Skeletal muscle satellite cell (primary cell): ENCODE data around the gene C1S. TPM values are rescaled to one million over a fixed set of nuclear protein-coding genes. Genes with fewer than 3 reads are reported as not detected.
A peak's percentile ranks its signal among the peaks of the same experiment; 100 is the strongest.
"Not testable (repeated sequence)": the region's sequence is repeated elsewhere in the genome, so short reads cannot be mapped to it uniquely, and the experiment has no call there.

Source experiments
- H3K27me3 ChIP-seq: 2 replicates; pipeline ENCODE4 v1.7.0; 2013; ENCODE audit warnings: low read length; ENCODE audit not compliant: control insufficient read depth, insufficient read depth
- H3K36me3 ChIP-seq: 2 replicates; pipeline ENCODE4 v1.7.0; 2013; ENCODE audit warnings: mild to moderate bottlenecking, control low read depth, low read length; ENCODE audit not compliant: insufficient read depth
- H3K4me1 ChIP-seq: 2 replicates; pipeline ENCODE4 v1.7.0; 2013; ENCODE audit warnings: low read length; ENCODE audit not compliant: control insufficient read depth, insufficient read depth
- H3K4me2 ChIP-seq: 2 replicates; pipeline ENCODE4 v1.7.0; 2013; ENCODE audit warnings: mild to moderate bottlenecking, low read length
- H3K4me3 ChIP-seq: 2 replicates; pipeline ENCODE4 v1.7.0; 2013; ENCODE audit warnings: low read length
- H3K9ac ChIP-seq: 2 replicates; pipeline ENCODE4 v1.7.0; 2013; ENCODE audit warnings: mild to moderate bottlenecking, low read depth, low read length, moderate library complexity
- H3K9me3 ChIP-seq: replicated peaks from 2 replicates; pipeline ENCODE4 v1.7.0; 2013; ENCODE audit warnings: mild to moderate bottlenecking, control low read depth, low read length
- total RNA-seq: library from RNA; depleted of rRNA; stranded (reverse); fragments of >200 nt; gene quantifications from 2 replicates; pipeline ENCODE4 v1.2.3, GENCODE V29; 2012; rRNA removed

Gene C1S
- 40.6 and 80.8 TPM in 2 replicates for total RNA-seq

DNA sequence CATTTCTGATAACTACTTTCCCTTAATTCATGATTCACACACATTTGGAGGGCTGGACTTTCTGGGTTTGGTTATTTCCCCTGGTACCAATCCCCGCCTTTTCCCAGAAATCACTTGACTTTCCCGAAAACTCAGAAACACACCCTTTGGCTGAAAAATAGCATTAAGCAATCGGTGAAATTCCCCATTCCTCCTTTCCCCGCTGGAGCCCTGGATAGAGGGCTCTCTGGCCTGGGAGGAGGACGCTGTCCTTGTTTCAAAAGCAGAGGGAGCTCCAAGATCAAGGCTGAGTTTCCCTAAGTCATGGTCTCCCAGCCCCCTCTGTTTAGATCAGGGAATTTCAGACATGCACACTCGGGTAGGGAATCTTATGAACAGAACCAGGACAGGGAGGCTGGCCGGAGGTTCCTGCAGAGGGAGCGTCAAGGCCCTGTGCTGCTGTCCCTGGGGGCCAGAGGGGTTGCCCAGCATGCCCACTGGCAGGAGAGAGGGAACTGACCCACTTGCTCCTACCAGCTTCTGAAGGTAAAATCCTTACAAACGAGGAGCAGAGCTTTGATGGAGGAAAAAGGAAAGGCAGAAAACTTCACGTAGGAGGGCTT is at the start of gene C1S:
Gene C1S (plus strand): TSS at position 366 of the 602 bp plus-strand sequence. CDS start 1,195 bp downstream, outside the sequence.
- H3K36me3 ChIP-seq, result no peaks in the 10 kb centered on the region
- no peaks in the 10 kb centered on the region for H3K9me3 ChIP-seq
- H3K27me3 ChIP-seq, result peaks cover 7% of the 10 kb centered on the region
- peaks cover 10% of the 10 kb centered on the region for H3K4me1 ChIP-seq
- peak within 1 kb of the TSS; percentile 42 for H3K4me3 ChIP-seq
- peak within 1 kb of the TSS; percentile 47 for H3K9ac ChIP-seq
- H3K4me2 ChIP-seq, result peak within 1 kb of the TSS; percentile 70

DNA sequence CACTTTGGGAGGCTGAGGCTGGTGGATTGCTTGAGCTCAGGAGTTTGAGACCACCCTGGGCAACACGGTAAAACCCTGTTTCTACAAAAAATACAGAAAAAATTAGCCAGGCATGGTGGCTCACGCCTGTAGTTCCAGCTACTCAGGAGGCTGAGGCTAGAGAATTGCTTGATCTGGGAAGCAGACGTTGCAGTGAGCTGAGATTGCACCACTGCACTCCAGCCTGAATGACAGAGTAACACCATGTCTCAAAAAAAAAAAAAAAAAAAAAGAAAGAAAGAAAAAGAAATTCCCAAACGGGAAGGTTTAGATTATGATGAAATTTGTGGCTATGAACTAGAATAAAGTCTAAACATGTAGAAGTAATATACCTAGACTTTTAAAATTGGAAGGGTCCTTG is 49.1 kb upstream of the C1S start:
- H3K4me2 ChIP-seq, H3K9me3 ChIP-seq, H3K4me3 ChIP-seq, H3K9ac ChIP-seq, H3K4me1 ChIP-seq, H3K36me3 ChIP-seq, H3K27me3 ChIP-seq: not testable (repeated sequence)

DNA sequence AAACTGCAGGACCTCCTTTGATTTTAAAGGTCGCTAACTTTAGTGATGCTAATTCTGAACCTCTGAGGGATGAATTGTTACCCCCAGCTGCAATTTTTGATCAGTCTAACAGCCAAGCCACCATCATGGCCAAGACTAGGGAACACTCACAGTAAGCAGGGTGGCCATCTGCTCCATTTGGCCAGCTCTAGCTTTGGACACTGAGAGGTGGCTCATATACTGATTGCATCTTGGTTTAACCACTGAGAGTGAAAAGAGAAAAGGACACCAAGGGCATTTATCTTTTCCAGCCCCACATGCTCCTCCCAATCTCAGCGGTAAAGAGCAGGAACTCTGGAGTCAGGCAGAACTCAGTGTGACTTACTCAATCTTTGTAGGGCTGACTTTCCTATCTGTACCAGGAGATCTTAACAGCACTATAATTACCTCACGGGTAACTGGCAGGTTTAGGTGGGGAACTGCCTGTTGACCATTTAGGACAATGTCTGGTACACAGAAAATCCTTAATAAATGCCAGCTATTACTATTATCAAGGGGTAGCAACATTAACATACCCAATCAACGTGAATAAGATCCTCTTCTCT is 48.4 kb upstream of the C1S start:
- Histone ChIP-seq H3K4me3 (no peak overlapping the region), H3K9ac (no peak overlapping the region), H3K27me3 (no peaks in the 10 kb centered on the region), H3K4me1 (no peaks in the 10 kb centered on the region), H3K4me2 (no peak overlapping the region), H3K36me3 (no peaks in the 10 kb centered on the region), H3K9me3 (no peaks in the 10 kb centered on the region)

DNA sequence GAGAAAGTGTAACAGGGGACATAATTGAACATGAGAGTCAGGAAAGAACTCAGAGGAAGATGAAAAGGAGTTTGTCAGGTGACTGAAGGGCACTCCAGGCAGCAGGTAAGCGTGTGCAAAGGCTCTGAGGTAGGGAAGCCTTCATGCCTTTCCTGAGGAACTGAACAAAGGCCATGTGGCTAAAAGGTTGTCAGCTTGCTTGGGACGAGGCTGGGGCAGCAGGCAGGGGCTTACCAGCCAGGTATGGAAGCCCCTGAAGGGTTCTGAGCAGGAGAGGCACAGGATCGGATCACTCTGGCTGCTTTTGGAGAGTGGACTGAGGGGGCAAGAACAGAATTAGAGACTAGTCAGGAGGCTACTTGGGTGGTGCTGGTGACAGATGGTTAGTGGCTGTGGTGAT is 47.4 kb upstream of the C1S start:
- Histone ChIP-seq H3K27me3 (no peaks in the 10 kb centered on the region), H3K9me3 (no peaks in the 10 kb centered on the region), H3K4me2 (no peak overlapping the region), H3K4me3 (no peak overlapping the region), H3K9ac (no peak overlapping the region), H3K36me3 (no peaks in the 10 kb centered on the region), H3K4me1 (peaks cover 5% of the 10 kb centered on the region)

DNA sequence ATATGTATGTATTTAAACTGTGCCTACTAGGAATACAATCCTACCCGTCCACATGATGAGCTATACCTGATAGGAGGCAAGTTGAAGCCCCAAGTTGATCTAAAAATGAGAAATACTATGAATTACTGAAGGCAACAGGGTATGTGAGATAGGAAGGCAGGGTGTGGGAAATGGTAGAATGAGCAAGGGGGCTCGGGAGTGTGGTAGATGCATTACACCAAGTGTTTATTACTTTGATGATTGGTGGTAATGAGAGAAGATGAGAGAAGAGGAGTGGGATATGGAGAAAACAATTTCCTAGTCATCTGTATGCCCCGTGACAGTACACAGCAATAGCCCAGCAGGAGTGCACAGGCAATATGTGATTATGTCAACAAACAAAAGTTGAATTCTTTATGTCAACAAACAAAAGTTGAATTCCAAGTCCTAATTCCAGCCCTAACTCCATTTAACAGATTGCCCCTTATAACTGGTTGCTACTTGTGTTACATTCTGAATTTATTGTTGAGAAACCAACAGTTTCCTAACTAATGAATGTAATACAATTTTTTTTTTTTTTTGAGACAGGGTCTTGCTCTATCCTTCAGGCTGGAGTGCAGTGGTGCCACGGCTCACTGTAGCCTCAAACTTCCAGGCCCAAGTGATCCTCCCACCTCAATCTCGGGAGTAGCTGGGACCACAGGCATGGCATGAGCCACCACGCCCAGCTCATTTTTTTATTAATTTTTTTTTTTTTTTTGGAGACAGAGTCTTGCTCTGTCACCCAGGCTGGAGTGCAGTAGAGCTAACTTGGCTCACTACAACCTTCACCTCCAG is 44.8 kb upstream of the C1S start:
- H3K27me3 ChIP-seq, result no peaks in the 10 kb centered on the region
- H3K9me3 ChIP-seq, result no peaks in the 10 kb centered on the region
- no peak overlapping the region for H3K4me2 ChIP-seq
- no peak overlapping the region for H3K4me3 ChIP-seq
- peaks cover 9% of the 10 kb centered on the region for H3K4me1 ChIP-seq
- no peak overlapping the region for H3K9ac ChIP-seq
- H3K36me3 ChIP-seq, result no peaks in the 10 kb centered on the region

DNA sequence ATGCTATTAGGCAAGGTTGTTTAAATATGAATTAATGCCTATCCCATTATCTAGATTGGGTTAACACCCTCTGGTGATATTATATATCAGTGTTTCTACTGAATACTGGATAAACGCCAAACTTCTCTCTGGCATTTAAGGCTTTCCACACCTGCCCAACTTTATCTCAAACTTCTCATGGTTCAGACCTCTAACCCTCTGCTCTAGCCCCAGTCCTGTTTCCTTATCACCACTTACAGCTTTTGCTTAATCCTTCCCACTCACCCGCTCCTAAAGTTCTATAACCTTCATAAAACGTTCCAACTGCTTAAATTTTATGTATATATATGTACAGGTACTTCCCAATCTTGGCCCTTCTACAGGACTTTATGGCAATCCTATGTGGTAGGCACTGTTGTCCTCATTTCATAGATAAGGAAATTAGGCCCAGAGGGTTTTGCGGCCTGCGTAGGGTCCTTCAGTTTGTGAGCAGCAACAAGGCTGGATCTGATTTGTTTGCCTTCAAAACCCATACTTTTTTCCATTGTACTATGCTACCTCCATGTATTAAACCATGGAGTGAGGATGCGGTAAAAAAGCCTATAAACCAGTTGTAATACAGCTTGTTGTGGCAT is 43.5 kb upstream of the C1S start:
- Histone ChIP-seq H3K27me3 (no peaks in the 10 kb centered on the region), H3K9me3 (no peaks in the 10 kb centered on the region), H3K4me3 (no peak overlapping the region), H3K4me2 (peak overlapping the region; percentile 97), H3K9ac (no peak overlapping the region), H3K36me3 (no peaks in the 10 kb centered on the region), H3K4me1 (peaks cover 9% of the 10 kb centered on the region)

DNA sequence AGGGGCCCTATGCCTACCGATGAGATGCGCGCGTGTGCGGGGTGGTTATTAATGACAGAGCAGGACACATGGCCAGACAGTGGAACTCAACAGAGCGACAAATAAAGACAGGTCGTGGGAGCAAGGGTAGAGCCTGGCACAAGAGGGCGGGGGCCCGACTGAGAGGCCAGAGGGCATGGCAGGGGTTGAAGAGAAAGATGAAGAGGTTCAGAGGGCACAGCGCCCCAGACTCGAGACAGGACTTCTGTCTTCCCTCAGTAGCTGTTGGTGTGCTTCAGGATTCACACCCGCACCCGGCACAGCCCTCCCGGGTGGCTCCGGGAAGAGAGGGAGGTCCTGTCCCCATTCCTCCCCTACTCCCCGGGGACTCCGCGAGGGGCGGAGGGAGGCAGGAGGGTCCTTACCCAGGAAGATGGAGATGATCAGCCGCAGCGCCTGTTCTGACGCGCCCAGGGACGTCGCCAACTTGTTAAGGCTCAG is 42.6 kb upstream of the C1S start:
- Histone ChIP-seq H3K27me3 (no peaks in the 10 kb centered on the region), H3K4me3 (peak overlapping the region; percentile 89), H3K9ac (peak overlapping the region; percentile 79), H3K9me3 (no peaks in the 10 kb centered on the region), H3K36me3 (no peaks in the 10 kb centered on the region), H3K4me2 (peak overlapping the region; percentile 97), H3K4me1 (peaks cover 9% of the 10 kb centered on the region)

DNA sequence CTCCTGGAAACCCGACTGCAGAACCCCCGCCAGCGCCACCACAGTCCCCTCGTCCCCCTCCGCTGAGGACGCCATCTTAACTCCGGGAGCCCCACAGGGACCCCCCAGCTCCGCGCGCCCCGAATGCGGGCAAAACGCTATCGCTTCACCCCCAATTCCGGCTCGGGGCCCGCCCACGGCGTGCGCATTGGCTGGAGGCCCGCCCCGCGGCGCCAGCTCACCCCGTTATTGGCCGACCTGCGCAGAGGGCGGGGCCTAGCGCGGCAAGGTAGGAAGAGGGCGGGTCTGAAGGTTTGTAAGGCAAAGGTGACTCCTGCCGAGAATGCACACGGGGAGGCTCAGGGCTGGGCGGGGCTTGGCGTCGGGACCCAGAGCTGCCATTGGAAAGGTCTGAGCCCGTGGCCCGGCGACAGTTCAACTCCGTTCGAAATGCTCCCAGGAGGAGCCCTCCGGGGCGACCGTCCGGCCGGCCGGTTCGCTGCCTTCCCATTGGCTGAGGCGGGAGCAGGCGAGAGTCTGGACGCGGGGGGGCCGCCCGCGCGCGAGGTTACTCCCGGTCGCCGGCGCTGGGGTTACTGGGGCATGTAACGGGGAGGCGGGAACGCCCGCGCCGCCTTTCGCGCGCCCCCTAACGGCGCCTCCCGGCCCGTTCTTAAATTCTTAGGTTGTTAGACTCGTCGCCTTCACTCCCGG is 42.0 kb upstream of the C1S start, which contains the start of gene LPCAT3:
Gene LPCAT3 (minus strand): TSS at position 127 of the 693 bp plus-strand sequence. CDS start 52 bp downstream, at position 75.
- H3K4me2 ChIP-seq, result peak within 1 kb of the TSS; percentile 97
- H3K9ac ChIP-seq, result peak within 1 kb of the TSS; percentile 79
- H3K27me3 ChIP-seq, result no peaks in the 10 kb centered on the region
- peak within 1 kb of the TSS; percentile 89 for H3K4me3 ChIP-seq
- H3K9me3 ChIP-seq, result no peaks in the 10 kb centered on the region
- H3K36me3 ChIP-seq, result no peaks in the 10 kb centered on the region
- H3K4me1 ChIP-seq, result peaks cover 9% of the 10 kb centered on the region

DNA sequence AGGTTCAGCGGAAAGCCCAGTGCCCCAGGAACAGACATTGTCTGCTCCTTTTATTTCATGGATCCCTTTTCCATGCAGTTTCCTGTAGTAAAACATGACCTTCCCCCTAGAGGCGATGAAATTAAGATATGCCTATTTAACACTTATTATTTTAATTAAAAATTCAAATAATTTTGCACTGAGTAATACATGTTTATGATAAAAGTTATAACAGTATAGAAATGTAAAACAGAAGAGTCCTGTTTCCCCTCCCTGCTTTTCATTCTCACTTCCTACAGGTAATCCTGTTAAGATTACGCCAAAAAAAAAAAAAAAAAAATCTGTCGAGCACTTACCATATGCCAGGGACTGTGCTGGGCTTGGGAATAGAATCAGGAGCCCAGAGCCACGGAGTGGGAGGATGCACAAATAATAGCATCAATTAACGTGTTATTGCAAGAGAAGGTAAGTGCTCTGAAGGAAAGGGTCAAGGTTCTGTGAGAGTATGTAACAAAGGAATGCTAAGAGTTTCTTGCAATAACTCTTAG is 41.4 kb upstream of the C1S start:
- Histone ChIP-seq H3K36me3 (no peaks in the 10 kb centered on the region), H3K9me3 (no peaks in the 10 kb centered on the region), H3K4me3 (peak overlapping the region; percentile 89), H3K9ac (peak overlapping the region; percentile 60), H3K4me2 (peak overlapping the region; percentile 97), H3K4me1 (peaks cover 9% of the 10 kb centered on the region), H3K27me3 (no peaks in the 10 kb centered on the region)

DNA sequence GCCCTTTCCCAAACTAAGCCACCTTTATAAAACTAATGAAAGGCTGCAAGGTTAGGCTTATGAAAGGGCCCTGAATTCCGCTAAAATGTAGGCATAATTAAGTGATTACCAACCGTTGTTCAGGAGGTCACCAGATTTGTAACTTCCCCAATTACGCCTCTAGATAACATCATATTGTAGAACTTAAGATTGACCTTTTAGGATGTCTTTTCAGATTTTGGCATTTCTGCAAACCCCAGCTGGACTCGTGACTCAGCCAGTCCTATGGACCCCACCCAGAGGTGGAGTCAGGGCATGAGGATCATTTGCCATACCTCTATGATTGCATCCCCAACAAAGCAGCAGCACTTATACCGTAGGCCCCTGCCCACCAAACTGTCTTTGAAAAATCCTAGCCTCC is 38.6 kb upstream of the C1S start:
- no peaks in the 10 kb centered on the region for H3K9me3 ChIP-seq
- H3K36me3 ChIP-seq, result no peaks in the 10 kb centered on the region
- H3K4me3 ChIP-seq, result no peak overlapping the region
- peaks cover 2% of the 10 kb centered on the region for H3K27me3 ChIP-seq
- H3K4me2 ChIP-seq, result no peak overlapping the region
- H3K9ac ChIP-seq, result no peak overlapping the region
- peaks cover 9% of the 10 kb centered on the region for H3K4me1 ChIP-seq
